ENCODE measurements around the gene TNK2. TPM values are rescaled to one million over a fixed set of nuclear protein-coding genes. Genes with fewer than 3 reads are reported as not detected.
A peak's percentile ranks its signal among the peaks of the same experiment; 100 is the strongest.

Gene TNK2
- total RNA-seq, 1 donor, result 10.8 TPM

DNA sequence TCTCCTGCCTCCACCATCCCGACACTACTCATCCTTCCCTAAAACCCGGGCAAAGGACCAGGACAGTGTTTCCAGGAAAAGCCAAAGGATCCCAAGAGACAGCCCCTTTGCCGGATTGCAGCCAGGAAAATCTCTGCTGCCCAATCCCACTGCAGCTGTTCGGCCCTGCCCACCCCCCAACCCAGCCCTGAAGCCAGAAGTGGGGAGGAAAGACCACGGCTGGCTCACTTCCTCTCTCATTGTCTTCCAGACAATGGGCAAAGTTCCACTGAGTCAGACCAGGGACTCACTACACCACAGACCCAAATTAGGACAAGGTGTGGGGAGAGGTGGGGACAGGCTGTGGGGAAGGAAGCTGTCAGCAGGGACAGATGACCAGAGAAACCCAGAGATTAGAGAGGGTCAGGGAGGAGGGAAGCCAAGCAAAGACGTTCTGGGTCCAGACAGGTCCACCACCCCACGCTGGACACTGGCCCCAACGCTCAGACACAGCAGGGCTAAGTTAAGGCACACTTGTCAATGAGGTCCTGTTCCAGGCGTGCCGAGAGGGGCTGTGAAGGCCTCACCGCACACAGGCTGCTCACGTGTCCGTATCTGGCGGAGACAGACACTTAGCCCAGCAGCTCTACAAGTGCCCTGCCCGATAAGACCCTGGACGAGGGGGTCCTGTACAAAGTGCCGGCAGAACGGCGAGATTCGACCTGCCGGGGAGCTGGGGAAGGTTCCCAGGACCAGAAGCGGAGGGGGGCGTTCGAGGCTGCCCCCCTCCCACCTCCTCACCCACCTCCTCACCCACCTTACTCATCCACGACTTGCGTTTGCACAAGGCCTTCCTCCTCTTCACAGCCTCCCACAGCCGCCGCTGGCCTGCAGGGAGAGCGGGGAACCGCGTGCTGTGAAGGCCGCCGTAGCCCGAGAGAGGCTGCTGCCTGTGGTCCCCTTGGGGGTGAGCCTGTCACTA lies 21.9 kb downstream of the TNK2 start:
- TF ChIP-seq, protein P1, sequence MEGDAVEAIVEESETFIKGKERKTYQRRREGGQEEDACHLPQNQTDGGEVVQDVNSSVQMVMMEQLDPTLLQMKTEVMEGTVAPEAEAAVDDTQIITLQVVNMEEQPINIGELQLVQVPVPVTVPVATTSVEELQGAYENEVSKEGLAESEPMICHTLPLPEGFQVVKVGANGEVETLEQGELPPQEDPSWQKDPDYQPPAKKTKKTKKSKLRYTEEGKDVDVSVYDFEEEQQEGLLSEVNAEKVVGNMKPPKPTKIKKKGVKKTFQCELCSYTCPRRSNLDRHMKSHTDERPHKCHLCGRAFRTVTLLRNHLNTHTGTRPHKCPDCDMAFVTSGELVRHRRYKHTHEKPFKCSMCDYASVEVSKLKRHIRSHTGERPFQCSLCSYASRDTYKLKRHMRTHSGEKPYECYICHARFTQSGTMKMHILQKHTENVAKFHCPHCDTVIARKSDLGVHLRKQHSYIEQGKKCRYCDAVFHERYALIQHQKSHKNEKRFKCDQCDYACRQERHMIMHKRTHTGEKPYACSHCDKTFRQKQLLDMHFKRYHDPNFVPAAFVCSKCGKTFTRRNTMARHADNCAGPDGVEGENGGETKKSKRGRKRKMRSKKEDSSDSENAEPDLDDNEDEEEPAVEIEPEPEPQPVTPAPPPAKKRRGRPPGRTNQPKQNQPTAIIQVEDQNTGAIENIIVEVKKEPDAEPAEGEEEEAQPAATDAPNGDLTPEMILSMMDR (IDR thresholded peaks at IDR 0.05; ENCODE audit: insufficient read depth, low read length), result no peak
- H3K4me3 ChIP-seq (ENCODE audit: low read depth, low read length), result no peak overlapping the region
- DNase-seq (ENCODE audit: low read depth), result peak; percentile 85

DNA sequence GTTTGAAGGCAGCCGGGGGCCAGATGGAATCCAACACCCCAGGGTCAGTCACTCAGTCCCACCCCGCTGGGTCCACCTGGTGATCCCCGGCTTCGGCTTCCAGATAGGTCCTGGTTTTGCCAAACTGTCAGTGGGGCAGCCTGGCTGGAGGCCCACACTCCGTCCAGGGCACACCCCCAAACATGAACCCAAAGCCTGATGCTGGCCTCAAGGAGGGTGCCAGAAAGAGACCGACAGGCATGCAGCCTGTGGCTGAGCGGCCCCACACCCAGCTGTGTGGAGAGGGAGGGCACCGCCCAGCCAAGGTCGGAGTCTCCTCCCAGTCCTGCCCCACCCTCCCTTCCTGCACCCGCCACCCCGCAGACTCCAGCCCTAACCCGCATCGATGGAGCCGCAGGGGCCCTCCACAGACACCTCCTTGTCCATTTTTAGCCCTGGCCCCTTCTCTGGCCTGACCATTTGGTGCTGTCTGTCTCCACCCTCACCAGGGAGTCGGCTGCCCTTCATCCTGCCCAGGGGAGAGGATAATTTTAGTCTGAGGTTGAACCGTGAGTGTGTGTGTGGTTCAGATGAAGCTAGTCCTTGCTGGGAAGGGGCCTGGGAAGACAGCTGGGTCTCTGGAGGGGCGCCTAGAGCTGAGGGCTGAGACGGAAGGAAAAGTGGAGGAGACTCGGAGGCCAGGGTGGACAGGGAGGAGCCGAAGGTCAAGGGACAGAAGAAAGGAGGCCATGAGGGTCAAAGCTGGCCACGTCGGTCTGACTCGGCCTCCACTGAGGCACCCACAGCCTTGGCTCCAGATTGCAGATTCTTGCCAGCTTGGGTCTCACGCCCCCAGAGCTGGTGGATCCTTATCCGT lies 23.1 kb downstream of the TNK2 start:
- no peak for DNase-seq (ENCODE audit: low read depth)
- TF ChIP-seq, protein P1 (IDR thresholded peaks at IDR 0.05; ENCODE audit: insufficient read depth, low read length), result no peak
- H3K4me3 ChIP-seq (ENCODE audit: low read depth, low read length), result no peak overlapping the region

DNA sequence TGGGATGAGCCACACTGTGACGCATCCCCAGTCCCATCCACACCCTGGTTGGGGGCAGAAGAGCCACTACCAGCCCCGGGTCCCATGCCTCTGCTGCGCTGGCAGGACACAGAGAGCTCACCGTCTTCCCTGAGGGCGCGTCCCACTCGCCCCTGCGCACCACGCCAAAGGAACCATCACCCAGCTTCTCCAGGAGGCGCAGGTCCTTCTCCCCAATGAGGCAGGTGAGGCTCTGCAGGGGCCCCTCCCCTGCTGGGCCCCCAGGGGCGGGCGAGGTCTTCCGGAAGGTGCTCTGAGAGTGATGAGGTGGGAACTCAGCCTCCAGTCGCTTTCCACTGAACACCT lies 23.7 kb downstream of the TNK2 start:
- H3K4me3 ChIP-seq (ENCODE audit: low read depth, low read length), result no peak overlapping the region
- TF ChIP-seq, protein P1 (IDR thresholded peaks at IDR 0.05; ENCODE audit: insufficient read depth, low read length), result no peak
- DNase-seq (ENCODE audit: low read depth), result no peak

DNA sequence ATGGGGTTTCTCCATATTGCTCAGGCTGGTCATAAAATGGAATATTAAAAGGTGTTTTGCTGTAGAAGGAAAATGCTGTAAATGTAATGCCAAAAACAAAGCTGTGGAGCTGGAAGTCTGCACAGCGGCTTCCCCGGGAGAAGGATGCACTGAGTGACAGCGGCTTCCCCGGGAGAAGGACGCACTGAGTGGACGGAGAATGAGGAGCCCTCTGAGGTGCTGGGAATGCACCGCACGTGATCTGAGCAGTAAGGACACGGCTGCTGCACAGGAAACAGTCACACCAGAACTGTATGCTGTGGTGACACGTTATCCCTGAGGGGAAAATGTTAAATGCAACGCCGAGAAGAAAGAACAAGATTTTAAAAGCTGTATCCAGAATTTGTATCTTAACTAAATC lies 24.6 kb downstream of the TNK2 start:
- H3K4me3 ChIP-seq (ENCODE audit: low read depth, low read length), result no peak overlapping the region
- TF ChIP-seq, protein P1 (IDR thresholded peaks at IDR 0.05; ENCODE audit: insufficient read depth, low read length), result no peak
- no peak for DNase-seq (ENCODE audit: low read depth)

DNA sequence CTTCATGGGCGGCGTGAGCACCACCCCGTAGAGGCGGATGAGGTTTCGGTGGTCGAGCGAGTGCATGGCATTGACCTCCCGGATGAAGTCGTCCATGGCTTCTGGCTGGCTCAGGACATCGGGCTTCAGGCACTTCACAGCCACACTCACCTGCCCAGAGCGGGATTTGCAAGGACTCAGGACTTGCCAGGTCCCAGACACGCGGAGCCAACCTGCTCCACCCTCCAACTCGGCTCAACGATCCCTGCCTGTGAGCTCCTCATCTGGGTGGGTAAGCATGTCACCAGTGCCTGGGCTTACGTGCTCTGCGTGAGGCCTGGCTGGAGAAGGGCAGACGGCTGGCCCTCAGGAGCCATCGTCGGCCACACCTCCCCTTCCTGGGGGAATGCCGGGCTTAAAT lies 25.2 kb downstream of the TNK2 start:
- no peak overlapping the region for H3K4me3 ChIP-seq (ENCODE audit: low read depth, low read length)
- TF ChIP-seq, protein P1 (IDR thresholded peaks at IDR 0.05; ENCODE audit: insufficient read depth, low read length), result no peak
- no peak for DNase-seq (ENCODE audit: low read depth)

DNA sequence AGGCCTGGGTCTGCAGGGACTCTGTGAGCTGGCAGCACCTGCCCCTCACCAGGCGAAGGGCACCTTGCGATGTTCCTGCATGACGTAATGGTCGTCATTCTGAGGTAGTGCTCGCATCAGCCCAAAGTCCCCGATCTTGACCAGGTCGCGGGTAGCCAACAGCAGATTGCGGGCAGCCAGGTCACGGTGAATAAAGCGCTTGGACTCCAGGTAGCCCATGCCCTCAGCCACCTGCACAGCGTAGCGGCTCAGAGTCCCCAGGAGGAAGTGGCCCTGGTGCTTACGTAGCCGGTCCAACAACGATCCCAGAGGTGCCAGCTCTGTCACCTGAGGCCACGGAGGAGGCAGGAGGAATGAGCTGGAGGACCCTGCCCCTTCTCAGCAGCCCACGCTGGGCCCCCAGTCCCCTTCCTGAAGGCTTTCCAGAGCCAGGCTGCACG lies 26.3 kb downstream of the TNK2 start:
- no peak for DNase-seq (ENCODE audit: low read depth)
- no peak overlapping the region for H3K4me3 ChIP-seq (ENCODE audit: low read depth, low read length)
- TF ChIP-seq, protein P1 (IDR thresholded peaks at IDR 0.05; ENCODE audit: insufficient read depth, low read length), result no peak

Measured in fibroblast of the aortic adventitia (primary cell).